HEK293 (cell line): ENCODE measurements around the gene SLC25A39.
"Not testable (repeated sequence)": the region's sequence is repeated elsewhere in the genome, so short reads cannot be mapped to it uniquely, and the experiment has no call there.

Source experiments
- CTCF ChIA-PET: fragments of 350-600 bp; formaldehyde crosslinking; extraction: SDS; loops from one replicate; lab custom pipeline; 2021; ENCODE audit warnings: antibody characterized with exemption; lab: Yijun Ruan, JAX
- POLR2A ChIA-PET: fragments of 300-600 bp; formaldehyde crosslinking; extraction: SDS; loops from one replicate; lab custom pipeline; 2020; ENCODE audit warnings: antibody characterized with exemption, inconsistent platforms; lab: Yijun Ruan, JAX
- H3K27ac ChIP-seq: fragments of 200-500 bp; sonication (Bioruptor generic); 2 replicates; pipeline ENCODE4 v1.5.1; 2014; ENCODE audit warnings: low read depth, low read length, control low read depth, inconsistent platforms; ENCODE audit errors: extremely low read depth
- H3K36me3 ChIP-seq, 2 experiments: fragments of 200-500 bp in 1 of 2; sonication (Bioruptor generic) in 1 of 2; 1 replicate in 1 of 2; 2 replicates in 1 of 2; pipeline ENCODE4 v1.5.1; 2014 to 2017; ENCODE audit warnings: inconsistent platforms in 2 of 2, low read length in 2 of 2; ENCODE audit not compliant: control insufficient read depth in 2 of 2, insufficient read depth in 1 of 2
- H3K4me1 ChIP-seq: fragments of 200-500 bp; sonication (Bioruptor generic); 2 replicates; pipeline ENCODE4 v1.5.1; 2014; ENCODE audit warnings: mild to moderate bottlenecking, low read length, inconsistent platforms; ENCODE audit not compliant: control insufficient read depth, insufficient read depth
- H3K4me3 ChIP-seq: 2 replicates; pipeline ENCODE4 v1.5.1; 2011; ENCODE audit warnings: low read depth, mild to moderate bottlenecking, control low read depth, low read length, moderate library complexity
- H3K9me3 ChIP-seq: fragments of 200-500 bp; sonication (Bioruptor generic); 2 replicates; pipeline ENCODE4 v1.5.1; 2014; ENCODE audit warnings: low read depth, low read length, inconsistent platforms; ENCODE audit not compliant: control insufficient read depth, insufficient read depth
- BCL11B ChIP-seq: fragments of 450-650 bp; formaldehyde crosslinking; IDR thresholded peaks from 2 replicates; pipeline ENCODE4 v1.5.1; 2016; ENCODE audit warnings: low read depth, missing biosample characterization, missing genetic modification characterization
- GLIS1 ChIP-seq: fragments of 450-650 bp; formaldehyde crosslinking; IDR thresholded peaks from 2 replicates; pipeline ENCODE4 v1.5.1; 2016; ENCODE audit warnings: missing biosample characterization, missing genetic modification characterization
- KLF1 ChIP-seq: fragments of 450-650 bp; formaldehyde crosslinking; IDR thresholded peaks from 2 replicates; pipeline ENCODE4 v1.5.1; 2016; ENCODE audit warnings: missing biosample characterization, missing genetic modification characterization
- KLF10 ChIP-seq: fragments of 450-650 bp; IDR thresholded peaks from 2 replicates; pipeline ENCODE4 v1.5.1; 2018; ENCODE audit warnings: missing biosample characterization, mild to moderate bottlenecking, missing genetic modification characterization
- MEIS1 ChIP-seq: sonication (generic); formaldehyde crosslinking; IDR thresholded peaks from 2 replicates; pipeline ENCODE4 v1.8.1; 2022; ENCODE audit warnings: missing genetic modification reagents, mild to moderate bottlenecking, borderline replicate concordance
- PRDM6 ChIP-seq: fragments of 450-650 bp; formaldehyde crosslinking; IDR thresholded peaks from 2 replicates; pipeline ENCODE4 v1.5.1; 2017; ENCODE audit warnings: missing biosample characterization, missing genetic modification characterization
- SCRT1 ChIP-seq: fragments of 450-650 bp; formaldehyde crosslinking; IDR thresholded peaks from 2 replicates; pipeline ENCODE4 v1.5.1; 2016; ENCODE audit warnings: missing biosample characterization, missing genetic modification characterization, borderline replicate concordance
- SCRT2 ChIP-seq: fragments of 450-650 bp; formaldehyde crosslinking; IDR thresholded peaks from 2 replicates; pipeline ENCODE4 v1.5.1; 2016; ENCODE audit warnings: missing biosample characterization, missing genetic modification characterization
- SP2 ChIP-seq: fragments of 450-650 bp; formaldehyde crosslinking; IDR thresholded peaks from 2 replicates; pipeline ENCODE4 v1.5.1; 2016; ENCODE audit warnings: missing biosample characterization, missing genetic modification characterization
- ZFP69B ChIP-seq: fragments of 450-650 bp; formaldehyde crosslinking; IDR thresholded peaks from 2 replicates; pipeline ENCODE4 v1.5.1; 2016; ENCODE audit warnings: missing biosample characterization, missing genetic modification characterization
- ZIC2 ChIP-seq: fragments of 450-650 bp; formaldehyde crosslinking; IDR thresholded peaks from 2 replicates; pipeline ENCODE4 v1.5.1; 2016; ENCODE audit warnings: missing biosample characterization, missing genetic modification characterization
- ZNF202 ChIP-seq: fragments of 450-650 bp; formaldehyde crosslinking; IDR thresholded peaks from 2 replicates; pipeline ENCODE4 v1.5.1; 2016; ENCODE audit warnings: missing biosample characterization, missing genetic modification characterization, borderline replicate concordance
- ZNF24 ChIP-seq: fragments of 450-650 bp; formaldehyde crosslinking; IDR thresholded peaks from 2 replicates; pipeline ENCODE4 v1.5.1; 2016; ENCODE audit warnings: missing biosample characterization, missing genetic modification characterization
- ZNF302 ChIP-seq: fragments of 450-650 bp; formaldehyde crosslinking; IDR thresholded peaks from 2 replicates; pipeline ENCODE4 v1.5.1; 2016; ENCODE audit warnings: missing biosample characterization, missing genetic modification characterization, low read depth
- ZNF341 ChIP-seq: fragments of 450-650 bp; formaldehyde crosslinking; IDR thresholded peaks from 2 replicates; pipeline ENCODE4; 2016; ENCODE audit warnings: low read depth, missing biosample characterization, missing genetic modification characterization
- ZNF391 ChIP-seq: fragments of 450-650 bp; formaldehyde crosslinking; IDR thresholded peaks from 2 replicates; pipeline ENCODE4 v1.5.1; 2016; ENCODE audit warnings: low read depth, missing biosample characterization, missing genetic modification characterization, borderline replicate concordance
- ZNF48 ChIP-seq: fragments of 450-650 bp; formaldehyde crosslinking; IDR thresholded peaks from 2 replicates; pipeline ENCODE4 v1.5.1; 2016; ENCODE audit warnings: missing biosample characterization, missing genetic modification characterization
- ZNF549 ChIP-seq: fragments of 450-650 bp; IDR thresholded peaks from 2 replicates; pipeline ENCODE4 v1.5.1; 2018; ENCODE audit warnings: missing biosample characterization, missing genetic modification characterization, mild to moderate bottlenecking, inconsistent platforms, moderate library complexity
- ZNF558 ChIP-seq: fragments of 450-650 bp; formaldehyde crosslinking; IDR thresholded peaks from 2 replicates; pipeline ENCODE4 v1.5.1; 2016; ENCODE audit warnings: missing biosample characterization, missing genetic modification characterization
- ZNF585B ChIP-seq: fragments of 450-650 bp; formaldehyde crosslinking; IDR thresholded peaks from 2 replicates; pipeline ENCODE4 v1.5.1; 2016; ENCODE audit warnings: missing biosample characterization, missing genetic modification characterization
- ZNF626 ChIP-seq: fragments of 450-650 bp; sonication (Bioruptor Pico); formaldehyde crosslinking; IDR thresholded peaks from 2 replicates; pipeline ENCODE4 v1.5.1; 2018; ENCODE audit warnings: missing biosample characterization, missing genetic modification characterization, inconsistent platforms
- ZNF830 ChIP-seq: fragments of 450-650 bp; IDR thresholded peaks from 2 replicates; pipeline ENCODE4 v1.5.0; 2018; ENCODE audit warnings: missing biosample characterization, missing genetic modification characterization, low read depth, mild to moderate bottlenecking, moderate library complexity
- TF ChIP-seq, protein P1 (sequence below): fragments of 450-650 bp; formaldehyde crosslinking; IDR thresholded peaks from 2 replicates; pipeline ENCODE4 v1.5.1; 2016; ENCODE audit warnings: missing biosample characterization, missing genetic modification characterization

The SLC25A39 gene

DNA sequence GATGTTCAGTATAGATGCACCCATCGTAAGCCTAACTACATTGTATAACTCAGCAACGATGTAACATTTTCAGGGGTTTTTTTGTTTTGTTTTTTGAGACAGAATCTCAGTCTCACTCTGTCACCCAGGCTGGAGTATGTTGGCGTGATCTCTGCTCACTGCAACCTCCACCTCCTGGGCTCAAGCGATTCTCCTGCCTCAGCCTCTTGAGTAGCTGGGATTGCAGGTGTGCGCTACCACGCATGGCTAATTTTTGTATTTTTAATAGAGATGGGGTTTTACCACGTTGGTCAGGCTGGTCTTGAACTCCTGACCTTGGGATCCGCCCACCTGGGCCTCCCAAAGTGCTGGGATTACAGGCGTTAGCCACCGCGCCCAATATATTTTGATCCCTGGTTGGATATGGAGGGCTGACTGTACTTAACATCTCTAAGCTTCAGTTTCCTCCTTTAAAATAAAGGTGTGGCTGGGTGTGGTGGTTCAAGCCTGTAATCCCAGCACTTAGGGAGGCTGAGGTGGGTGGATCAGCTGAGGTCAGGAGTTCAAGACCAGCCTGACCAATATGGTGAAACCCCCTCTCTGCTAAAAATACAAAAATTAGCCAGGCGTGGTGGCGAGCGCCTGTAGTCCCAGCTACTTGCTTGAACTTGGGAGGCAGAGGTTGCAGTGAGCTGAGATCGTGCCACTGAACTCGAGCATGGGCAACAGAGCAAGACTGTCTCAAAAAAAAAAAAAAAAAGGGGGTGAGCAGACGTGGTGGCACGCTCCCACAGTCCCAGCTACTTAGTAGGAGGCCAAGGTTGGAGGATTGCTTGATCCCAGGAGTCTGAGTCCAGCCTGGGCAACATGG, 22.8 kb upstream of the SLC25A39 start:
- POLR2A ChIA-PET, result interaction anchor here (0.5 to 0.9 kb wide), 4 partner anchors 31 to 184 kb away, joined by 3 to 8 read pairs (median 4); partner anchors contain the start of gene ATXN7L3
- H3K4me1 ChIP-seq, H3K9me3 ChIP-seq, H3K4me3 ChIP-seq, H3K27ac ChIP-seq: not testable (repeated sequence)
- CTCF ChIA-PET, result interaction anchor here (0.6 to 1.5 kb wide), 7 partner anchors 9 to 290 kb away, joined by 3 to 5 read pairs (median 4); no protein-coding TSS in a partner anchor
- peaks cover 0 to 38% of the 10 kb centered on the region in 2 experiments; a peak in 1 of 3 replicates for H3K36me3 ChIP-seq
- TF ChIP-seq KLF1 (tag by site-specific recombination), result peak; percentile 51
- TF ChIP-seq, protein P1, sequence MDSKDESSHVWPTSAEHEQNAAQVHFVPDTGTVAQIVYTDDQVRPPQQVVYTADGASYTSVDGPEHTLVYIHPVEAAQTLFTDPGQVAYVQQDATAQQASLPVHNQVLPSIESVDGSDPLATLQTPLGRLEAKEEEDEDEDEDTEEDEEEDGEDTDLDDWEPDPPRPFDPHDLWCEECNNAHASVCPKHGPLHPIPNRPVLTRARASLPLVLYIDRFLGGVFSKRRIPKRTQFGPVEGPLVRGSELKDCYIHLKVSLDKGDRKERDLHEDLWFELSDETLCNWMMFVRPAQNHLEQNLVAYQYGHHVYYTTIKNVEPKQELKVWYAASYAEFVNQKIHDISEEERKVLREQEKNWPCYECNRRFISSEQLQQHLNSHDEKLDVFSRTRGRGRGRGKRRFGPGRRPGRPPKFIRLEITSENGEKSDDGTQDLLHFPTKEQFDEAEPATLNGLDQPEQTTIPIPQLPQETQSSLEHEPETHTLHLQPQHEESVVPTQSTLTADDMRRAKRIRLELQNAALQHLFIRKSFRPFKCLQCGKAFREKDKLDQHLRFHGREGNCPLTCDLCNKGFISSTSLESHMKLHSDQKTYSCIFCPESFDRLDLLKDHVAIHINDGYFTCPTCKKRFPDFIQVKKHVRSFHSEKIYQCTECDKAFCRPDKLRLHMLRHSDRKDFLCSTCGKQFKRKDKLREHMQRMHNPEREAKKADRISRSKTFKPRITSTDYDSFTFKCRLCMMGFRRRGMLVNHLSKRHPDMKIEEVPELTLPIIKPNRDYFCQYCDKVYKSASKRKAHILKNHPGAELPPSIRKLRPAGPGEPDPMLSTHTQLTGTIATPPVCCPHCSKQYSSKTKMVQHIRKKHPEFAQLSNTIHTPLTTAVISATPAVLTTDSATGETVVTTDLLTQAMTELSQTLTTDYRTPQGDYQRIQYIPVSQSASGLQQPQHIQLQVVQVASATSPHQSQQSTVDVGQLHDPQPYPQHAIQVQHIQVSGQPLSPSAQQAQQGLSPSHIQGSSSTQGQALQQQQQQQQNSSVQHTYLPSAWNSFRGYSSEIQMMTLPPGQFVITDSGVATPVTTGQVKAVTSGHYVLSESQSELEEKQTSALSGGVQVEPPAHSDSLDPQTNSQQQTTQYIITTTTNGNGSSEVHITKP (tag by site-specific recombination), result peak; percentile 40; the same call in 1 of the 2 replicates

DNA sequence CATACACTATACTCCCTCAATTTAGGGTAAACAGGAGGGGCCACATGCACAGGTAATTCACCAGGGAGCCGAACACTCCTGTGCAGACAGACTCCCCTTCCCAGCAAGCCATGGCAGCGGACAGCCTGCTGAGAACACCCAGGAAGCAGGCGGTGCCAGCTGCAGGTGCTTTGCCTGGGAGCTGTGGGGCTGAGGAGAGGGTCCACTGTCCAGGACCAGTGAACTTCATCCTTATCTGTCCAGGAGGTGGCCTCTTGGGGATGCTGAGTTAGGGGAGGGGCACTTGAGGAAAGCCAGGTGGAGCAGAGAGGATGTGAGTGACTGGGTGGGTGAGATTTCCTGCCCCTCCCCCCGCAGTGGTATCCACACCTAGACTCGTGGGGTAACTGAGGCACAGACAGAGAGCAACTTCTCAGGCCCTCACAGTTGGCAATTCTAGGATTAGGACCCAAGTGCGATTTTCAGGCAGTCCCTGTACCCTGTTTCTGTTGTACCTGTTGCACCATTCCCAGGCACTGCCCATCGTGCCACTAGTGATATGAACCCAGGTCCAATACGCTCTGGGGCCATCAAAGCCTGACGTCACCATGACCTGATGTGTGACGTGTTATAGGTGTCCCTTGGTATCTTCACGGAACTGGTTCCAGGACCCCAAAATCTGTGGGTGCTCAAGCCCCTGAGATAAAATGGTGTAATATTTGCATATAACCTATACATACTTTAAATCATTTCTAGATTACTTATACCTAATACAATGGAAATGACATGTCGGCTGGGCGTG, 21.6 kb upstream of the SLC25A39 start:
- no peak overlapping the region for H3K27ac ChIP-seq
- CTCF ChIA-PET, result interaction anchor here (0.6 to 3.3 kb wide), 25 partner anchors 10 to 715 kb away, joined by 3 to 27 read pairs (median 4); partner anchors contain the start of gene FAM171A2
- H3K4me1 ChIP-seq, result no peaks in the 10 kb centered on the region
- H3K4me3 ChIP-seq, result peak overlapping the region; percentile 82
- no peak for TF ChIP-seq ZNF24
- peak; percentile 85 for TF ChIP-seq SCRT2 (tag by site-specific recombination)
- TF ChIP-seq BCL11B (tag by site-specific recombination), result no peak
- peak; percentile 55; the same call in 1 of the 2 replicates for TF ChIP-seq SCRT1
- no peak for TF ChIP-seq PRDM6 (tag by site-specific recombination)
- 0 out of 2 replicates have a peak, but pooled peaks have one; percentile 9 for TF ChIP-seq ZIC2 (tag by site-specific recombination)
- TF ChIP-seq, all 188 proteins: peak for 3
- H3K9me3 ChIP-seq, result no peaks in the 10 kb centered on the region
- POLR2A ChIA-PET, result interaction anchor here (0.6 to 2.5 kb wide), 16 partner anchors 11 to 177 kb away, joined by 3 to 23 read pairs (median 6); partner anchors contain the start of genes ASB16, FAM171A2, GPATCH8 and TMUB2
- H3K36me3 ChIP-seq, result peaks cover 0 to 26% of the 10 kb centered on the region in 2 experiments; a peak in 1 of 3 replicates

DNA sequence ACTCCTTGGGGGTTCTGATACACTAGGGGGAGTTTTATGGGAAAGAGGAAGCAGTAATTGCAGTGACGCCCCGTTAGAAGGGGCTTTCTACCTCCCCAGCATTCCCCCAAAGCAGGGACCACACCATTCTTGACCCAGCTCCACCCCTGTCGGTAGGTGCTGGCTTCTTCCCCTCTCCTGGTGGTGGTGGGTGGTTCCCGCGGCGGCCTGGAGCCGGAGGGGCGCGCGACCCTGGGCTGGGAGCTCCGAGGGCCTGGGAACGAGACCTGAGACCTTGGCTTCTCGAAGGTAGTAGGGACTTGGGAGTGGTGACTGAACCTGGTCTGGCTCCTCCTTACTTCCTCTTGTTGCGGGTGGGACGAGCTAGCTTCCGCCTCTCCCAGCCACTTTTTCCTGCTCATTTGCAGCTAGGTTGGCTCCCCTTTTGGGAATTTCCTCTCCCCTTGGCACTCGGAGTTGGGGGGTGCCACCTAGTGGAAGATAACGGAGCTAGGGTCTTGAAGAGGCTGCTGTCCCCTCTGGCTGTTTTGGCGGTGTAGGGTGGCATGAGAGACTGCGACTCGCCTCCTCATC, 20.9 kb upstream of the SLC25A39 start:
- Histone ChIP-seq H3K4me3 (peak overlapping the region; percentile 82), H3K36me3 (peaks cover 0 to 19% of the 10 kb centered on the region in 2 experiments; a peak in 1 of 3 replicates), H3K27ac (peak overlapping the region; percentile 40; the same call in 1 of the 2 replicates), H3K9me3 (no peaks in the 10 kb centered on the region), H3K4me1 (no peaks in the 10 kb centered on the region)
- POLR2A ChIA-PET, result interaction anchor here (0.5 to 2.5 kb wide), 21 partner anchors 10 to 222 kb away, joined by 3 to 23 read pairs (median 4); partner anchors contain the start of genes ASB16, FAM171A2, FZD2 and GPATCH8
- CTCF ChIA-PET, result interaction anchor here (0.6 to 3.3 kb wide), 27 partner anchors 9 to 715 kb away, joined by 3 to 27 read pairs (median 4); partner anchors contain the start of genes FAM171A2, G6PC3 and SLC25A39
- TF ChIP-seq ZNF391 (no peak), GLIS1 (tag by site-specific recombination) (0 out of 2 replicates have a peak, but pooled peaks have one; percentile 4), ZNF558 (tag by site-specific recombination) (no peak), ZNF585B (no peak), ZFP69B (tag by site-specific recombination) (no peak), MEIS1 (no peak), ZNF830 (tag by site-specific recombination) (no peak), ZNF626 (tag by site-specific recombination) (no peak), ZNF549 (tag by site-specific recombination) (no peak), ZNF48 (no peak), KLF10 (no peak), ZNF302 (tag by site-specific recombination) (no peak), ZNF202 (tag by site-specific recombination) (no peak), ZNF341 (tag by site-specific recombination) (no peak), SP2 (tag by site-specific recombination) (peak; percentile 6; the same call in 1 of the 2 replicates)
